ENCODE measurements around the gene EFNB1. TPM values are rescaled to one million over a fixed set of nuclear protein-coding genes. Genes with fewer than 3 reads are reported as not detected.

The EFNB1 gene
- total and polyA plus RNA-seq, 7 experiments from 2014 or later: 2.6 to 5.1 (median 4.1) TPM

DNA sequence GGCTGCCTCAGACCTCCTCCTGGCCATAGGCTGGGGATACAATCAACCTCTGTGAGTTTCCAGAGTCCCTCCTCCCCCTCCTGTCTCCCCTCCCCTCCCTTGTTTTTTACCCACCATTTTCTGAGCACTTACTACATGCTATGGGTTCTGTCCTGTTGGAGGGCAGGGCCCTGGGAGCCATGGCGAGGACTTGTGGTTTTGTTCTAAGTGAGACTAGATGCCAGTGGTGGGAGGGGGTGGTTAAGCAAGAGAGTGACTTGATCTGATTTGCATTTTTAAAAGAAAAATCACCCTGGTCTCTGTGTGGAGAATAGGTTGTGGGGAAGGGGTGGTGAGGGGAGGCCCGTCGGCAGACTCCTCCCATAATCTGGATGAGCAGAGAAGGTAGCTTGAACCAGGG, 39.5 kb downstream of the EFNB1 start:
- H3K27ac ChIP-seq (ENCODE audit: low read depth, low read length): no peak overlapping the region
- no peaks in the 10 kb centered on the region for H3K36me3 Mint-ChIP-seq
- H3K36me3 ChIP-seq (ENCODE audit: control insufficient read depth in 2 of 3, insufficient read depth in 3 of 3, low read length in 3 of 3): no peaks in the 10 kb centered on the region
- DNase-seq (no peak), ATAC-seq (no peak)
- ChIA-PET POLR2A (no interaction called here), CTCF (no interaction called here)
- no peaks in the 10 kb centered on the region for H3K9me3 Mint-ChIP-seq
- H3K4me1 Mint-ChIP-seq: peaks cover 7 to 16% (median 10%) of the 10 kb centered on the region in 7 donors
- no peaks in the 10 kb centered on the region for H3K9me3 ChIP-seq (ENCODE audit: control insufficient read depth in 2 of 3, low read length in 3 of 3)
- H3K4me1 ChIP-seq (ENCODE audit: control insufficient read depth in 2 of 2, insufficient read depth in 2 of 2, low read length in 2 of 2): no peaks in the 10 kb centered on the region
- H3K27me3 ChIP-seq (ENCODE audit: control insufficient read depth in 2 of 2, insufficient read depth in 2 of 2, low read length in 2 of 2): no peaks in the 10 kb centered on the region
- no peaks in the 10 kb centered on the region for H3K27me3 Mint-ChIP-seq
- H3K4me3 Mint-ChIP-seq: no peak overlapping the region
- no peak overlapping the region for H3K4me3 ChIP-seq (ENCODE audit: low read length)
- intact Hi-C loops (cut with micrococcal nuclease): no loop called here
- H3K27ac Mint-ChIP-seq: peak overlapping the region in 4 of 9 donors; percentile 19 to 73 (median 44)

GRCh38 chrX:68868902-68869800, 40.3 kb downstream of the EFNB1 start:
- Histone ChIP-seq H3K4me1 (ENCODE audit: control insufficient read depth in 2 of 2, insufficient read depth in 2 of 2, low read length in 2 of 2) (no peaks in the 10 kb centered on the region), H3K4me3 (ENCODE audit: low read length) (no peak overlapping the region), H3K27ac (ENCODE audit: low read depth, low read length) (no peak overlapping the region), H3K27me3 (ENCODE audit: control insufficient read depth in 2 of 2, insufficient read depth in 2 of 2, low read length in 2 of 2) (no peaks in the 10 kb centered on the region), H3K9me3 (ENCODE audit: control insufficient read depth in 2 of 3, low read length in 3 of 3) (no peaks in the 10 kb centered on the region), H3K36me3 (ENCODE audit: control insufficient read depth in 2 of 3, insufficient read depth in 3 of 3, low read length in 3 of 3) (no peaks in the 10 kb centered on the region)
- DNase-seq: peak in 1 of 9 donors; percentile 4
- H3K4me3 Mint-ChIP-seq: peak overlapping the region in 1 of 10 donors; percentile 16
- CTCF ChIA-PET: no interaction called here
- no peaks in the 10 kb centered on the region for H3K36me3 Mint-ChIP-seq
- intact Hi-C loops (cut with micrococcal nuclease): no loop called here
- ATAC-seq: no peak
- no peaks in the 10 kb centered on the region for H3K27me3 Mint-ChIP-seq
- POLR2A ChIA-PET: no interaction called here
- peak overlapping the region in 8 of 9 donors; percentile 1 to 73 (median 44) for H3K27ac Mint-ChIP-seq
- H3K4me1 Mint-ChIP-seq: peaks cover 7 to 16% (median 10%) of the 10 kb centered on the region in 7 donors
- H3K9me3 Mint-ChIP-seq: no peaks in the 10 kb centered on the region

GRCh38 chrX:68870357-68870756, 41.5 kb downstream of the EFNB1 start:
- H3K36me3 ChIP-seq (ENCODE audit: control insufficient read depth in 2 of 3, insufficient read depth in 3 of 3, low read length in 3 of 3): no peaks in the 10 kb centered on the region
- Mint-ChIP-seq H3K27ac (no peak overlapping the region), H3K9me3 (no peaks in the 10 kb centered on the region), H3K36me3 (no peaks in the 10 kb centered on the region), H3K4me1 (peaks cover 7 to 16% (median 10%) of the 10 kb centered on the region in 7 donors), H3K27me3 (no peaks in the 10 kb centered on the region), H3K4me3 (no peak overlapping the region)
- ATAC-seq (no peak), DNase-seq (no peak)
- CTCF ChIA-PET: no interaction called here
- no peak overlapping the region for H3K4me3 ChIP-seq (ENCODE audit: low read length)
- H3K9me3 ChIP-seq (ENCODE audit: control insufficient read depth in 2 of 3, low read length in 3 of 3): no peaks in the 10 kb centered on the region
- H3K27ac ChIP-seq (ENCODE audit: low read depth, low read length): no peak overlapping the region
- intact Hi-C loops (cut with micrococcal nuclease): no loop called here
- no peaks in the 10 kb centered on the region for H3K27me3 ChIP-seq (ENCODE audit: control insufficient read depth in 2 of 2, insufficient read depth in 2 of 2, low read length in 2 of 2)
- no peaks in the 10 kb centered on the region for H3K4me1 ChIP-seq (ENCODE audit: control insufficient read depth in 2 of 2, insufficient read depth in 2 of 2, low read length in 2 of 2)
- POLR2A ChIA-PET: no interaction called here

DNA sequence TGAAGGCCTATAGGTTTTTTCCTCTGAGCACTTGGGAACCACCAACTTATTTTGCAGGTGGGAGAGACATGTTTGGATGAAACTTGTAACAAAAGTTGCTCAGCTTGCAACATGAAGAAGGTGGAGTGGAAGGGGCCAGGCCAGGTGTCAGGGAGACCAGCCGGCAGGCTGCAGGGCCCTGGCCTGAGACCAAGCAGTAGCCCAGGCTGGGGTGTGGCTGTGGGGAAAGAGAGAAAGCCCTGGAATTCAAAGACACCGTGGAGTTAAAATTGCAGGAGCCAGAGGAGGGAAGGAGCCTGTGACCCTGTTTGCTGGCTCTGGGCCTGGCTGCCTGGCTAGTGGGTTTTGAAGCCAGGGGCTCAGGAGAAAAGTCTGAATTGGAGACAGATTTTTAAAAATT, 43.4 kb downstream of the EFNB1 start:
- no peak overlapping the region for H3K4me3 ChIP-seq (ENCODE audit: low read length)
- ChIA-PET POLR2A (no interaction called here), CTCF (no interaction called here)
- ATAC-seq: no peak
- Mint-ChIP-seq H3K4me1 (peaks cover 7 to 16% (median 10%) of the 10 kb centered on the region in 7 donors), H3K36me3 (no peaks in the 10 kb centered on the region), H3K27me3 (no peaks in the 10 kb centered on the region), H3K9me3 (no peaks in the 10 kb centered on the region), H3K27ac (no peak overlapping the region), H3K4me3 (no peak overlapping the region)
- no peaks in the 10 kb centered on the region for H3K36me3 ChIP-seq (ENCODE audit: control insufficient read depth in 2 of 3, insufficient read depth in 3 of 3, low read length in 3 of 3)
- H3K27ac ChIP-seq (ENCODE audit: low read depth, low read length): no peak overlapping the region
- H3K27me3 ChIP-seq (ENCODE audit: control insufficient read depth in 2 of 2, insufficient read depth in 2 of 2, low read length in 2 of 2): no peaks in the 10 kb centered on the region
- H3K4me1 ChIP-seq (ENCODE audit: control insufficient read depth in 2 of 2, insufficient read depth in 2 of 2, low read length in 2 of 2): no peaks in the 10 kb centered on the region
- DNase-seq: no peak
- intact Hi-C loops (cut with micrococcal nuclease): no loop called here
- no peaks in the 10 kb centered on the region for H3K9me3 ChIP-seq (ENCODE audit: control insufficient read depth in 2 of 3, low read length in 3 of 3)

DNA sequence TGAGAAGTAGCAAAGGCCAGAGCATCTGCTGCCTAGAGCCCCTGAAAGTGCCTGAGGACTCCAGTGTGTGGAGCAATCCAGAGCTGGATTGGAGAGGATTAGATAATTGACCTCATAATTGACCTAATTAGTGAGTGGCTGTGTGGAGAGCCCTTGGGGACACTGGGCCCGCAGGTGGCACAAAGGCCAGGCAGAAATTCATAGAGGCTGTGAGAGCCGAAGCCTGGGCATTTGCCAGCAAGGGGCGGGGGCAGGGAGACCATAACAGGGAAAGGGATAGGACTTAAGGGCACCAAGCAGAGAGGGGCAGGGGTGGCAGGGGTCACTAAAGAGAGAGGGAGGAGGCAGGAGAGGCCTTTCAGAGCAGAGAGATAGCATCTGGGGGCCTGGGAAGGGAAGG, 45.3 kb downstream of the EFNB1 start:
- DNase-seq: no peak
- no peaks in the 10 kb centered on the region for H3K9me3 ChIP-seq (ENCODE audit: control insufficient read depth in 2 of 3, low read length in 3 of 3)
- no peak overlapping the region for H3K27ac Mint-ChIP-seq

GRCh38 chrX:68876731-68877130, 47.9 kb downstream of the EFNB1 start:
- no peaks in the 10 kb centered on the region for H3K36me3 ChIP-seq (ENCODE audit: control insufficient read depth in 2 of 3, insufficient read depth in 3 of 3, low read length in 3 of 3)
- no peaks in the 10 kb centered on the region for H3K4me1 ChIP-seq (ENCODE audit: control insufficient read depth in 2 of 2, insufficient read depth in 2 of 2, low read length in 2 of 2)
- no peaks in the 10 kb centered on the region for H3K27me3 ChIP-seq (ENCODE audit: control insufficient read depth in 2 of 2, insufficient read depth in 2 of 2, low read length in 2 of 2)
- no peaks in the 10 kb centered on the region for H3K4me1 Mint-ChIP-seq
- intact Hi-C loops (cut with micrococcal nuclease): no loop called here
- ATAC-seq (no peak), DNase-seq (no peak)
- H3K4me3 ChIP-seq (ENCODE audit: low read length): no peak overlapping the region
- H3K27ac Mint-ChIP-seq: no peak overlapping the region
- no peaks in the 10 kb centered on the region for H3K36me3 Mint-ChIP-seq
- no peak overlapping the region for H3K4me3 Mint-ChIP-seq
- ChIA-PET POLR2A (no interaction called here), CTCF (no interaction called here)
- no peaks in the 10 kb centered on the region for H3K27me3 Mint-ChIP-seq
- H3K27ac ChIP-seq (ENCODE audit: low read depth, low read length): no peak overlapping the region
- H3K9me3 ChIP-seq (ENCODE audit: control insufficient read depth in 2 of 3, low read length in 3 of 3): no peaks in the 10 kb centered on the region
- no peaks in the 10 kb centered on the region for H3K9me3 Mint-ChIP-seq

More for the DNA sequence above, 45.3 kb downstream of the EFNB1 start:
- Histone ChIP-seq H3K4me1 (ENCODE audit: control insufficient read depth in 2 of 2, insufficient read depth in 2 of 2, low read length in 2 of 2) (no peaks in the 10 kb centered on the region), H3K4me3 (ENCODE audit: low read length) (no peak overlapping the region), H3K27ac (ENCODE audit: low read depth, low read length) (no peak overlapping the region), H3K27me3 (ENCODE audit: control insufficient read depth in 2 of 2, insufficient read depth in 2 of 2, low read length in 2 of 2) (no peaks in the 10 kb centered on the region), H3K36me3 (ENCODE audit: control insufficient read depth in 2 of 3, insufficient read depth in 3 of 3, low read length in 3 of 3) (no peaks in the 10 kb centered on the region)
- ChIA-PET CTCF (no interaction called here), POLR2A (no interaction called here)
- Mint-ChIP-seq H3K9me3 (no peaks in the 10 kb centered on the region), H3K4me1 (peaks cover 2 to 7% (median 3%) of the 10 kb centered on the region in 7 donors), H3K36me3 (no peaks in the 10 kb centered on the region), H3K27me3 (no peaks in the 10 kb centered on the region), H3K4me3 (no peak overlapping the region)
- no peak for ATAC-seq
- intact Hi-C loops (cut with micrococcal nuclease): no loop called here

DNA sequence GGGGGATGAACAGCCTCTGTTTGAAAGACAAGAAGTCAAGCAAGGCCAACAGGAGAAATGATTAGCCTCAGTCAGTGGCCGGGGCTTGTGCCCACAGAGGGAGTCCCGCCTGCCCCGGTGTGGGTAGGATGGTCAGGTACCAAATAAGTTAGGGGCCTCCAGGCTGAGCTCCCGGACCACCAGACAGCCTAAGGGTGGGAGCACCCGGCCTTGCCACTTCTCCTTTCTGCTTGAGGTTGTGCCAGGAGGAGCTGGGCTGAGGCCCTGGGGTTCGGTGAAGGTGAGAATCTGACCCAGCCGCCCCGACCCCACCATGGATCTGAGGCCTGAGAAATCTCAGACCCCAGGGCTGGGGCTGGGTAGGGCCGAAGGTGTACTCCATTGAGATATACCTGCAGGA, 48.8 kb downstream of the EFNB1 start:
- Mint-ChIP-seq H3K27ac (no peak overlapping the region), H3K4me1 (no peaks in the 10 kb centered on the region), H3K9me3 (no peaks in the 10 kb centered on the region), H3K36me3 (no peaks in the 10 kb centered on the region), H3K4me3 (no peak overlapping the region), H3K27me3 (no peaks in the 10 kb centered on the region)
- no peaks in the 10 kb centered on the region for H3K4me1 ChIP-seq (ENCODE audit: control insufficient read depth in 2 of 2, insufficient read depth in 2 of 2, low read length in 2 of 2)
- H3K4me3 ChIP-seq (ENCODE audit: low read length): no peak overlapping the region
- H3K27ac ChIP-seq (ENCODE audit: low read depth, low read length): no peak overlapping the region
- no peaks in the 10 kb centered on the region for H3K9me3 ChIP-seq (ENCODE audit: control insufficient read depth in 2 of 3, low read length in 3 of 3)
- intact Hi-C loops (cut with micrococcal nuclease): no loop called here
- DNase-seq (no peak), ATAC-seq (no peak)
- ChIA-PET POLR2A (no interaction called here), CTCF (no interaction called here)
- H3K27me3 ChIP-seq (ENCODE audit: control insufficient read depth in 2 of 2, insufficient read depth in 2 of 2, low read length in 2 of 2): no peaks in the 10 kb centered on the region
- no peaks in the 10 kb centered on the region for H3K36me3 ChIP-seq (ENCODE audit: control insufficient read depth in 2 of 3, insufficient read depth in 3 of 3, low read length in 3 of 3)
